ENCODE data around the gene GPATCH2.

- TF ChIP-seq GATA3 (IDR thresholded peaks at IDR 0.05; ENCODE audit: low read depth, low read length) (peak; percentile 55), GATA2 (IDR thresholded peaks at IDR 0.05; ENCODE audit: low read depth, low read length) (peak; percentile 58)
Measured at GRCh38 chr1:217568200-217568599, 62.7 kb downstream of the GPATCH2 start.
